Osteoblast (primary cell): ENCODE measurements around the gene LSS. TPM values are rescaled to one million over a fixed set of nuclear protein-coding genes. Genes with fewer than 3 reads are reported as not detected.

Experiments
- DNase-seq: peaks from one replicate; pipeline ENCODE4 v3.0.0; 2011; ENCODE audit warnings: low spot score, mixed read lengths; ENCODE audit not compliant: insufficient read length; ENCODE audit errors: missing footprints
- H2AFZ ChIP-seq: 2 replicates; pipeline ENCODE4 v1.6.0; 2011; ENCODE audit warnings: mild to moderate bottlenecking, low read length
- H3K27ac ChIP-seq: 2 replicates; pipeline ENCODE4 v1.5.1; 2011; ENCODE audit warnings: mild to moderate bottlenecking, low read depth, low read length, moderate library complexity
- H3K27me3 ChIP-seq: 2 replicates; pipeline ENCODE4 v1.6.0; 2012; ENCODE audit warnings: mild to moderate bottlenecking, control low read depth, inconsistent platforms, low read length, moderate library complexity; ENCODE audit not compliant: insufficient read depth
- H3K36me3 ChIP-seq: 2 replicates; pipeline ENCODE4 v1.5.1; 2011; ENCODE audit warnings: mild to moderate bottlenecking, low read length, control low read depth, moderate library complexity; ENCODE audit not compliant: insufficient read depth
- H3K4me1 ChIP-seq: 2 replicates; pipeline ENCODE4 v1.5.1; 2011; ENCODE audit warnings: mild to moderate bottlenecking, low read length, control low read depth, moderate library complexity; ENCODE audit not compliant: insufficient read depth
- H3K4me2 ChIP-seq: 2 replicates; pipeline ENCODE4 v1.6.0; 2011; ENCODE audit warnings: mild to moderate bottlenecking, low read length; ENCODE audit not compliant: insufficient read depth
- H3K4me3 ChIP-seq: fragments of 200-600 bp; sonication (generic); 3 replicates; pipeline ENCODE4 v1.5.1; 2012; ENCODE audit warnings: mild to moderate bottlenecking, low read length, inconsistent platforms; ENCODE audit not compliant: insufficient read depth
- H3K79me2 ChIP-seq: 2 replicates; pipeline ENCODE4 v1.6.0; 2012; ENCODE audit warnings: mild to moderate bottlenecking, low read length, control low read depth, inconsistent platforms; ENCODE audit not compliant: insufficient read depth
- H3K9me3 ChIP-seq: 2 replicates; pipeline ENCODE4 v1.5.1; 2011; ENCODE audit warnings: low read depth, low read length, control low read depth
- H4K20me1 ChIP-seq: 2 replicates; pipeline ENCODE4 v1.6.0; 2012; ENCODE audit warnings: mild to moderate bottlenecking, low read length, control low read depth; ENCODE audit not compliant: insufficient read depth
- total RNA-seq: library from RNA; depleted of rRNA; stranded (reverse); fragments of >200 nt; gene quantifications from 2 replicates; pipeline ENCODE4 v1.2.3, GENCODE V29; 2012
- TF ChIP-seq, protein P1 (sequence below): IDR thresholded peaks from 2 replicates; pipeline ENCODE4 v1.5.1; 2011; ENCODE audit warnings: mild to moderate bottlenecking, low read depth, low read length, moderate library complexity; ENCODE audit errors: extremely low read depth

LSS gene
- total RNA-seq, 1 donor: 122 TPM

DNA sequence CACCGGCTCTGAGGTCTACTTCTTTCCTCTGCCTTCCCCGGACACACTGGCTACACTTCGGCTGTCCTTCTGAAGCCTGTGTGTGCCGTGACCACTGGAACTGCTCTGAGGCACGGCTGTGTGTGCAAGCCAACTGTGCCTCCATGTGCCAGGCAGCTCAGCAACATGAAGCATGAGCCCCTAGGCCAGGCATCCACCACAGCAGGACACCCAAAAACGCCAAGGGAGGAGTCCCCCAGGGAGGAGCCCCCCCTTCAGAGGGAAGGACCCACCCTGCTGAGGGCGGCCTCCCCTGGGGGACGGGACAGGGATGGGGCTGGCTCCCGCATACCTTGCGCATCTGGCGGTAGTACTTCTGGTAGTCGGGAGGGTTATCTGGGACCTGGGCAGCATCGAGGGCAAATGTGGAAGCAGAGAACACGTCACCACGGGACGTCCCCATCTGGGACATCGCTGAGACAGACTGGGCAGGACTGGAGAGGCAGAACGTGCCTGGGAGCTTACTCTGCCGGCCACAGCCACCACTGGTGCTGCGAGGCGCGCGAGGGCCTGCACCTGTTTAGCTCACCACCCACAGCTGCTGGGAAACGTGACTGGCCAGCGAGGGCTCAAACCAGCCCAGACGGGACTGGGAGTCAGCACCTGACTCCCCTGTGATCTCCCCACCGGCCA, 20.5 kb downstream of the LSS start:
- no peak overlapping the region for H3K27ac ChIP-seq
- no peaks in the 10 kb centered on the region for H4K20me1 ChIP-seq
- no peak overlapping the region for H3K4me3 ChIP-seq
- H3K36me3 ChIP-seq: peaks cover 11% of the 10 kb centered on the region
- H3K9me3 ChIP-seq: no peaks in the 10 kb centered on the region
- H3K4me2 ChIP-seq: no peak overlapping the region
- H3K79me2 ChIP-seq: no peaks in the 10 kb centered on the region
- TF ChIP-seq, protein P1, sequence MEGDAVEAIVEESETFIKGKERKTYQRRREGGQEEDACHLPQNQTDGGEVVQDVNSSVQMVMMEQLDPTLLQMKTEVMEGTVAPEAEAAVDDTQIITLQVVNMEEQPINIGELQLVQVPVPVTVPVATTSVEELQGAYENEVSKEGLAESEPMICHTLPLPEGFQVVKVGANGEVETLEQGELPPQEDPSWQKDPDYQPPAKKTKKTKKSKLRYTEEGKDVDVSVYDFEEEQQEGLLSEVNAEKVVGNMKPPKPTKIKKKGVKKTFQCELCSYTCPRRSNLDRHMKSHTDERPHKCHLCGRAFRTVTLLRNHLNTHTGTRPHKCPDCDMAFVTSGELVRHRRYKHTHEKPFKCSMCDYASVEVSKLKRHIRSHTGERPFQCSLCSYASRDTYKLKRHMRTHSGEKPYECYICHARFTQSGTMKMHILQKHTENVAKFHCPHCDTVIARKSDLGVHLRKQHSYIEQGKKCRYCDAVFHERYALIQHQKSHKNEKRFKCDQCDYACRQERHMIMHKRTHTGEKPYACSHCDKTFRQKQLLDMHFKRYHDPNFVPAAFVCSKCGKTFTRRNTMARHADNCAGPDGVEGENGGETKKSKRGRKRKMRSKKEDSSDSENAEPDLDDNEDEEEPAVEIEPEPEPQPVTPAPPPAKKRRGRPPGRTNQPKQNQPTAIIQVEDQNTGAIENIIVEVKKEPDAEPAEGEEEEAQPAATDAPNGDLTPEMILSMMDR: no peak
- H3K4me1 ChIP-seq: no peaks in the 10 kb centered on the region
- H3K27me3 ChIP-seq: no peaks in the 10 kb centered on the region
- DNase-seq: no peak
- no peak overlapping the region for H2AFZ ChIP-seq

DNA sequence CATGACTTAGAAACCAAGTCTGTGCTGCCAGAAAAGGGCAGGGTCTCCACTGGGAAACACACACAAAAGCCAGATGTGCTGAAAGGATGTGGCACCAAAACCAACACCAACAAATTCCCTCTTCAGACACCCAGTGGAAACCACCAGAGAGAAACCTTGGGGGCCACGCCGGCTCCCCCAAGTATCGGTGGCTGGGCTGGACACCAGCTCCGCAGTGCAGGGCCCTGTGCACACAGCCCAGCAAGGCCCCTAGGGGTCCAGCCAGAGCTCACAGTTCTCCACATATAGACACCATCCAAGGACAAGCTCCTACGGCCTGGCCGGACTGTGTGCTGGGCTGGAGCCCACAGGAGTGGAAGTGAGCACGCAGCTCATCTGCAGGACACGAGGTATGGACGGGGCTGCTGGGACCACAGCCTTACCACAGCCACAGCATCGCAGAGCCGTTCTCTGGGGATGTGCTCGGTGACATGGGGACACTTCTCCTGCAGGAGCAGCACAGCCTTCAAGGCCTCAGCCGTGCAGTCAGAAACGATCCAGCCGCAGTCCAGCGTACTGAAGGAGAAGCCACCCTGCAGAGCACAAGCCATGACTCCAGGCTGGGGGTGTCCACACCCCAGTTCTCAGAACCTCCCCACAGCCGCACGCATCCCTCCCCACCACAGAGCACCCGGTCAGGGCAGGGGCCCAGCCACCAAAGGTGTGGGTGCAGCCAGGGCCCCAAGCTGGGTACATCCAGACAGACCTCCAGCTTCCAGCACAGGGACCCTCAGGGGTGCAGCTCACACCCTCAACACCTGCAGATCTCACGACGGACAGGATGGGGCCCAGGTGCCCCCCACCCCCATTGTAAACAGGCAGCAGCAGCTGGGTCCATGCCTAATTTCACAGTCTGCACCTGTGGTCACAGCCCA, 21.3 kb downstream of the LSS start:
- Histone ChIP-seq H3K4me3 (no peak overlapping the region), H3K4me2 (no peak overlapping the region), H3K27me3 (no peaks in the 10 kb centered on the region), H2AFZ (no peak overlapping the region), H3K9me3 (no peaks in the 10 kb centered on the region), H3K79me2 (no peaks in the 10 kb centered on the region), H4K20me1 (no peaks in the 10 kb centered on the region), H3K27ac (no peak overlapping the region), H3K36me3 (peaks cover 11% of the 10 kb centered on the region), H3K4me1 (no peaks in the 10 kb centered on the region)
- TF ChIP-seq, protein P1: no peak
- peak; percentile 73 for DNase-seq

GRCh38 chr21:46206163-46207005, 22.2 kb downstream of the LSS start:
- Histone ChIP-seq H3K4me3 (no peak overlapping the region), H3K9me3 (no peaks in the 10 kb centered on the region), H2AFZ (no peak overlapping the region), H3K79me2 (no peaks in the 10 kb centered on the region), H3K36me3 (peaks cover 11% of the 10 kb centered on the region), H3K27ac (no peak overlapping the region), H3K4me2 (no peak overlapping the region), H3K27me3 (no peaks in the 10 kb centered on the region), H3K4me1 (no peaks in the 10 kb centered on the region), H4K20me1 (no peaks in the 10 kb centered on the region)
- TF ChIP-seq, protein P1: no peak
- no peak for DNase-seq
